Uterus (tissue), 4 donors: ENCODE measurements around the gene PUDP. TPM values are rescaled to one million over a fixed set of nuclear protein-coding genes. Genes with fewer than 3 reads are reported as not detected.
A peak's percentile ranks its signal among the peaks of the same experiment; 100 is the strongest.

Experiments
- DNase-seq, 2 donors: peaks; one replicate each; pipeline ENCODE4 v3.0.0-alpha.2; 2019 to 2020
- H3K27ac ChIP-seq, 2 donors: fragments of 200-600 bp; sonication (generic); 1 replicate in 1 of 2; 2 replicates in 1 of 2; pipeline ENCODE4 v1.5.1; 2016 to 2018
- H3K27me3 ChIP-seq, 2 donors: fragments of 200-600 bp; sonication (generic); one replicate each; pipeline ENCODE4 v1.5.1; 2018 to 2019; ENCODE audit warnings: control low read depth in 1 of 2
- H3K36me3 ChIP-seq, 2 donors: fragments of 200-600 bp; sonication (generic); one replicate each; pipeline ENCODE4 v1.5.1; 2019; ENCODE audit warnings: control low read depth in 1 of 2
- H3K4me1 ChIP-seq, 2 donors: fragments of 200-600 bp; sonication (generic); one replicate each; pipeline ENCODE4 v1.5.1; 2018 to 2019; ENCODE audit warnings: control low read depth in 1 of 2
- H3K4me3 ChIP-seq, 2 donors: fragments of 200-600 bp; sonication (generic); 1 replicate in 1 of 2; 2 replicates in 1 of 2; pipeline ENCODE4 v1.5.1; 2018 to 2019; ENCODE audit warnings: mild to moderate bottlenecking in 1 of 2
- H3K9me3 ChIP-seq, 2 donors: fragments of 200-600 bp; sonication (generic); one replicate each; pipeline ENCODE4 v1.5.1; 2019; ENCODE audit warnings: control low read depth in 1 of 2
- CTCF ChIP-seq, 4 experiments: fragments of 200-600 bp in 2 of 4; fragments of 450-650 bp in 2 of 4; sonication (generic) in 2 of 4; IDR thresholded peaks; one replicate each; pipeline ENCODE4 v1.5.1; 2016 to 2019; ENCODE audit warnings: antibody characterized with exemption in 4 of 4, mild to moderate bottlenecking in 2 of 4, moderate library complexity in 1 of 4
- POLR2A ChIP-seq, 2 donors: fragments of 450-650 bp; IDR thresholded peaks; one replicate each; pipeline ENCODE4 v1.6.1; 2016; ENCODE audit warnings: antibody characterized with exemption in 2 of 2, mild to moderate bottlenecking in 1 of 2, moderate library complexity in 1 of 2
- intact Hi-C: fragments of 100-400 bp; cut with DNase I; formaldehyde crosslinking; loops from one replicate; pipeline ENCODE4 v1.15.1; 2023; ENCODE audit warnings: low total_unique reads
- total RNA-seq, 4 donors: library from RNA; depleted of rRNA in 3 of 4; stranded (reverse); fragments of >200 nt in 3 of 4; gene quantifications; one replicate each; pipeline versions ENCODE4 v1.1.0 to v1.2.4, GENCODE V29; 2014 to 2023
- donor health status: DM: yes; HTN: yes; CAD: no.

PUDP gene
- total RNA-seq, 4 donors from 2014 or later = 11.4 to 32.3 (median 14.5) TPM

- no peak for TF ChIP-seq CTCF (IDR thresholded peaks at IDR 0.05)
- TF ChIP-seq POLR2A (IDR thresholded peaks at IDR 0.05) = no peak
- intact Hi-C loops = no loop called here
Measured at GRCh38 chrX:7147413-7147977, 458 bp downstream of the PUDP start, which contains the start of gene STS. TSS of gene STS (plus strand) at chrX:7147712. CDS start at chrX:7253200, 105,488 bp downstream.

GRCh38 chrX:7146703-7147412 is 1.1 kb downstream of the PUDP start:
- no peak for DNase-seq
- TF ChIP-seq CTCF (IDR thresholded peaks at IDR 0.05) = no peak
- no peak for TF ChIP-seq POLR2A (IDR thresholded peaks at IDR 0.05)
- Histone ChIP-seq H3K4me3 (peak overlapping the region; percentile 66 to 94), H3K36me3 (no peaks in the 10 kb centered on the region), H3K27me3 (no peaks in the 10 kb centered on the region), H3K4me1 (no peaks in the 10 kb centered on the region), H3K27ac (peak overlapping the region; percentile 84 to 88), H3K9me3 (no peaks in the 10 kb centered on the region)
- intact Hi-C loops = no loop called here

More at GRCh38 chrX:7147413-7147977, 458 bp downstream of the PUDP start, which contains the start of gene STS:
- H3K36me3 ChIP-seq = no peaks in the 10 kb centered on the region
- H3K27me3 ChIP-seq = no peaks in the 10 kb centered on the region
- H3K4me3 ChIP-seq = peak within 1 kb of the TSS; percentile 66 to 94
- DNase-seq = peak; percentile 33 to 48
- H3K27ac ChIP-seq = peak within 1 kb of the TSS; percentile 84 to 88
- no peaks in the 10 kb centered on the region for H3K4me1 ChIP-seq
- no peaks in the 10 kb centered on the region for H3K9me3 ChIP-seq

- TF ChIP-seq CTCF (IDR thresholded peaks at IDR 0.05) (no peak), POLR2A (IDR thresholded peaks at IDR 0.05) (no peak)
- DNase-seq = no peak
- H3K27me3 ChIP-seq = no peaks in the 10 kb centered on the region
- H3K4me3 ChIP-seq = no peak overlapping the region
- H3K27ac ChIP-seq = peak overlapping the region in 1 of 2 donors; percentile 16
- H3K36me3 ChIP-seq = no peaks in the 10 kb centered on the region
- no peaks in the 10 kb centered on the region for H3K4me1 ChIP-seq
- H3K9me3 ChIP-seq = no peaks in the 10 kb centered on the region
- intact Hi-C loops = no loop called here
Measured at GRCh38 chrX:7146020-7146702, 1.8 kb downstream of the PUDP start.

GRCh38 chrX:7145454-7145853 is 2.5 kb downstream of the PUDP start:
- DNase-seq = no peak

More at GRCh38 chrX:7145454-7145853, 2.5 kb downstream of the PUDP start:
- intact Hi-C loops = no loop called here
- peak overlapping the region in 1 of 2 donors; percentile 16 for H3K27ac ChIP-seq
- H3K4me3 ChIP-seq = no peak overlapping the region
- no peaks in the 10 kb centered on the region for H3K36me3 ChIP-seq
- no peaks in the 10 kb centered on the region for H3K9me3 ChIP-seq
- H3K27me3 ChIP-seq = no peaks in the 10 kb centered on the region
- TF ChIP-seq CTCF (IDR thresholded peaks at IDR 0.05) (no peak), POLR2A (IDR thresholded peaks at IDR 0.05) (no peak)
- no peaks in the 10 kb centered on the region for H3K4me1 ChIP-seq
